WTC11 (cell line): ENCODE data around the gene WWOX.

ENCODE experiments used
- ATF2 ChIP-seq: sonication (generic); formaldehyde crosslinking; IDR thresholded peaks from 2 replicates; pipeline ENCODE4 v1.8.1; 2022; ENCODE audit warnings: low read depth, missing genetic modification reagents, borderline replicate concordance
- ATF3 ChIP-seq: sonication (generic); formaldehyde crosslinking; conservative IDR thresholded peaks from 2 replicates; pipeline ENCODE4 v1.8.1; 2022; ENCODE audit warnings: mild to moderate bottlenecking, missing genetic modification reagents
- JAZF1 ChIP-seq: fragments of 250-450 bp; sonication (Bioruptor Pico); IDR thresholded peaks from 2 replicates; pipeline ENCODE4 v1.9.0; 2021; ENCODE audit warnings: moderate library complexity, mild to moderate bottlenecking, inconsistent platforms

GRCh38 chr16:78882751-78883150 is 783.3 kb downstream of the WWOX start:
- TF ChIP-seq ATF2, result no peak
- TF ChIP-seq JAZF1 (CRISPR knock-in tag), result no peak
- TF ChIP-seq ATF3 (CRISPR knock-in tag), result no peak
